H1 (cell line): ENCODE measurements around the gene LNPK. TPM values are rescaled to one million over a fixed set of nuclear protein-coding genes. Genes with fewer than 3 reads are reported as not detected.

Experiments
- polyA plus RNA-seq, 7 experiments: library from polyadenylated mRNA; depleted of rRNA in 3 of 7; stranded (reverse) in 5 of 7; unstranded in 2 of 7; fragments of >200 nt in 5 of 7; fragments of 200-250 nt in 2 of 7; gene quantifications; 1 replicate in 5 of 7; 2 replicates in 1 of 7; 4 replicates in 1 of 7; pipeline versions ENCODE4 v1.2.1 to v1.2.3, GENCODE V29; 2011 to 2013; ENCODE audit warnings: missing spikeins in 2 of 7, mixed read lengths in 2 of 7
- total RNA-seq: library from RNA; stranded (reverse); fragmentation: NEBNext Ultra II Directional; extraction: Animal tissue kit (Norgen Biotek cat#: 25700); gene quantifications from 2 replicates; pipeline ENCODE4 v1.2.1, GENCODE V29; 2021

LNPK gene
- total and polyA plus RNA-seq, 2 of the 8 experiments (the other 6 are each of a cell fraction or from before 2014, with no cell fraction given): 3.1 to 10.3 TPM

Other genes with a start within 250 kb of the LNPK start
- gene EVX2, start 81.7 kb upstream of the LNPK start, total RNA-seq: not detected in 2 replicates
- gene EVX2, start 81.7 kb upstream of the LNPK start, polyA plus RNA-seq (2011; rRNA removed): not detected in 2 replicates
- not detected in 2 replicates for gene HOXD13, start 90.5 kb upstream of the LNPK start, total RNA-seq
- not detected in 2 replicates for gene HOXD13, start 90.5 kb upstream of the LNPK start, polyA plus RNA-seq (2011; rRNA removed)
- gene HOXD12, start 97.5 kb upstream of the LNPK start, total RNA-seq: not detected in 2 replicates
- gene HOXD12, start 97.5 kb upstream of the LNPK start, polyA plus RNA-seq (2011; rRNA removed): not detected in 2 replicates
- gene HOXD11, start 105.0 kb upstream of the LNPK start, total RNA-seq: not detected in 2 replicates
- gene HOXD11, start 105.0 kb upstream of the LNPK start, polyA plus RNA-seq (2011; rRNA removed): not detected in 2 replicates
- not detected in 2 replicates for gene HOXD10, start 114.5 kb upstream of the LNPK start, total RNA-seq
- not detected in 2 replicates for gene HOXD10, start 114.5 kb upstream of the LNPK start, polyA plus RNA-seq (2011; rRNA removed)
- gene HOXD9, start 120.5 kb upstream of the LNPK start, total RNA-seq: not detected in 2 replicates
- not detected in 2 replicates for gene HOXD9, start 120.5 kb upstream of the LNPK start, polyA plus RNA-seq (2011; rRNA removed)
- gene HOXD8, start 127.4 kb upstream of the LNPK start, total RNA-seq: not detected in 2 replicates
- gene HOXD8, start 127.4 kb upstream of the LNPK start, polyA plus RNA-seq (2011; rRNA removed): not detected in 2 replicates
- gene HOXD4, start 149.3 kb upstream of the LNPK start, total RNA-seq: not detected in 2 replicates
- gene HOXD4, start 149.3 kb upstream of the LNPK start, polyA plus RNA-seq (2011; rRNA removed): not detected in 2 replicates
- not detected in 2 replicates for gene HOXD3, start 155.0 kb upstream of the LNPK start, total RNA-seq
- gene HOXD3, start 155.0 kb upstream of the LNPK start, polyA plus RNA-seq (2011; rRNA removed): not detected in 2 replicates
- gene HOXD1, start 186.4 kb upstream of the LNPK start, total RNA-seq: not detected in 2 replicates
- 0.03 TPM in 1 of 2 replicates, not detected in the other for gene HOXD1, start 186.4 kb upstream of the LNPK start, polyA plus RNA-seq (2011; rRNA removed)